GM20000 (cell line): ENCODE data around the gene SLC16A12.

Experiments
- DNase-seq: peaks from one replicate; pipeline ENCODE4 v3.0.0; 2012; ENCODE audit warnings: low spot score
- CTCF ChIP-seq: IDR thresholded peaks from 2 replicates; pipeline ENCODE4 v1.5.1; 2012; ENCODE audit warnings: mild to moderate bottlenecking, control low read depth; ENCODE audit errors: extremely low read depth, missing control alignments

SLC16A12 gene

GRCh38 chr10:89428877-89429276 lies 106.5 kb downstream of the SLC16A12 start:
- TF ChIP-seq CTCF: no peak
- DNase-seq: no peak

GRCh38 chr10:89427629-89428028 lies 107.8 kb downstream of the SLC16A12 start:
- no peak for DNase-seq
- no peak for TF ChIP-seq CTCF

- peak; percentile 62 for TF ChIP-seq CTCF
- peak; percentile 57 for DNase-seq
These were observed 109.0 kb downstream of the SLC16A12 start for GRCh38 chr10:89426230-89426868.

- no peak for TF ChIP-seq CTCF
- DNase-seq: no peak
These were observed 110.4 kb downstream of the SLC16A12 start for GRCh38 chr10:89425000-89425399.

GRCh38 chr10:89421018-89421476 lies 114.3 kb downstream of the SLC16A12 start:
- TF ChIP-seq CTCF: no peak

GRCh38 chr10:89419548-89419947 lies 115.8 kb downstream of the SLC16A12 start:
- DNase-seq: peak; percentile 26
- TF ChIP-seq CTCF: peak; percentile 5

More at GRCh38 chr10:89421018-89421476, 114.3 kb downstream of the SLC16A12 start:
- DNase-seq: no peak

- TF ChIP-seq CTCF: no peak
- DNase-seq: no peak
These were observed 118.9 kb downstream of the SLC16A12 start for GRCh38 chr10:89416465-89416864.
